ENCODE data around the gene GPR65.

The GPR65 gene

DNA sequence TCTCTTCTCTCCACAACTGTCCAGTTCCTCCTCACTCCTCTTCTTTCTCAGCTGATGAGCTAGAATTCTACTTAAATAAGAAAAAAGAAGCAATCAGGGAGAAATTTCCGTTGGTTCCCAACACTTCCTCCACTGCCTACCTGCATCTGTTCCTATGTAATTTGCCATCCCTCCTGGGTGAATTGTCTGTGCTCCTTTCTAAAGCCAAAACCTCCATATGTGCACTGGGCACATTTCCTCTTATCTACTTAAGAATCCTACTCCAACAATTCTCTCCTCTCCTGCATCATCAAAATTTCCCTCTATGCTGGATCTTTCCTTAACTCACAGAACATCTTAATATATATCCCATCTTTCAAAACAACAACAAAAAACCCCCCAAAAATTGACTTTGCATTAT is 35.2 kb downstream of the GPR65 start:
- DNase-seq (ENCODE audit: low read depth), result no peak

DNA sequence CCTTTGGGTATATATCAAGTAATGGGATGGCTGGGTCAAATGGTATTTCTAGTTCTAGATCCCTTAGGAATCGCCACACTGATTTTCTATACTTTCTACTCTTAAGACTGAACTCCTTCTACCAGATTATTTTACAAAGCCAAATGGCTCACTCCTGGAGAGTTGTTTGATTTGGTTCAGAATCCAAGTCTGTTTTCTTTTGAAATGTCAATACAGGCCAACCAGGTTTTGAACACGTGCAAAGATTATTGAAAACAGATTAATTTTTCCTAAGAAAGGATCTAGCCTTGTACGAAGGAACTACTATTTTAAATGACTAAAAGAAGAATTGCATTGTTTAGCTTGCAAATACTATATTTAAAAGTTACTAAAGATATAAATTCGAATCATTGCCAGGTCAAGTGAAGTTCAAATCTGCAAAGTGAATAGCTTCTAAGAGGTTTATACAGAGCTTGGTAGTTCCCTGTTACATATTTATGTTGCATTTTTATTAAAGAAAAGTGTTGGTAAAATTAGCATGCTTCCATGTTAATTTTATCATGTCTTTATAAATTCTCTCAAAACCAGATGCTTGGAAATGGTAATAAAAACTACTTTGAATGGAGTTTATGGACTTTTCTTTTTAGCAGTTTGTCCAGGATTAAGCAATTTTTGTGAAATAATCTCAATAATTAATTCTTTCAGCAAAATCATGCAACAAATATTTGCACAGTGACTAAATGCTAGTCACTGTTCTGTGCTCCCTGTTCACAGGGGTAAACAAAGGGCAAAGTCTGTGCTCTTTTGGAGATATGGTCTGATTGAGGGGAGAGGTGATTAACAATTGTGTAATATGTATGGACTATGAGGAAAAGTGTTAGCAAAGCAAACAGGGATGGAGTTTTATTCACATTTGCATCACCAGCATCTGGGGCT is 38.9 kb downstream of the GPR65 start:
- DNase-seq (ENCODE audit: low read depth), result no peak

DNA sequence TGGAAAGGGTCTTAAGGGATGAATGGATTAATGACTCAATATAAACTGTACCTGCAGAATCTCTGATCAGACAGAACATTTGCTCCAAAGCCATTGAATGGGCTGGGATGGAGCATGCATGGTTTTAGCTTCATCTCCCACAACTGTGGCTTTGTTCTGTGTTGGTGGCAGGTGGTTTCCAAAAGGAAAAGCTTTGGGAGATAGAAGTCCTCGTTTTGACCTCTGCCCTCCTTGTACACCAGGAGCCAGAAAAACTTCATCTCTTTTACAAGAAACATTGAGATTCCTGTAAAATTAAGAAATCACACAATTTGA is 39.5 kb downstream of the GPR65 start:
- no peak for DNase-seq (ENCODE audit: low read depth)

DNA sequence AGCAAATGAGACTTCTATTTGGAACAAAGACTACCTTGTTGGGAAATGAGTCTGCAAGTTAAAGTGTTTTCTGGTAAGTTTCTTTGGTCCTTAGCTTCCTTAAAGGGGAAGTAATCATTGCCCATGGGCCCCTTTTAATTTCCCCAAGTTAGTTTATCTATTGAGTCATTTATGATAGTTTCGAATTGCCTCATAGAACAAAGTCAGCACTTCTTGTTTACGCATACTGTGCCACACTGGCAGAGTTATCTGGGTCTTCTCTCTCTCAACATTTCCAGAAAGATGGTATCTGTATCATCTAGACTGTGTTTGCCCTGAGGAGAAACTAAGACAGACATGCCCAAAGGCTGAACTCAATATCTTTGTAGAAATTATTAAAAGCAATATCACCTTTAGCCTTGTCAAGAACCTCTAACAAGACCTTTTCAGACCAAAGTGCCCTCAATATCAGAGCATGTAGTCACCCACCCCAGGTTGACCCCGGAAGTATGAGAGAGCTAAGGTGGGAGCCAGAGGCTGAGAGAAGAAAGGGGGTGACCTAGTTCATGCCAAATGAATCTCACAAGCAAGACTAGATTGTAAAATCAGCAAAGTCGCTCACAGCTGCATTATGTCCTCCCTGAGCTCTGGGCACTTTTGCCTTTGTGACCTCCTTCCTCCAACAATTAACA is 40.0 kb downstream of the GPR65 start:
- DNase-seq (ENCODE audit: low read depth), result no peak

DNA sequence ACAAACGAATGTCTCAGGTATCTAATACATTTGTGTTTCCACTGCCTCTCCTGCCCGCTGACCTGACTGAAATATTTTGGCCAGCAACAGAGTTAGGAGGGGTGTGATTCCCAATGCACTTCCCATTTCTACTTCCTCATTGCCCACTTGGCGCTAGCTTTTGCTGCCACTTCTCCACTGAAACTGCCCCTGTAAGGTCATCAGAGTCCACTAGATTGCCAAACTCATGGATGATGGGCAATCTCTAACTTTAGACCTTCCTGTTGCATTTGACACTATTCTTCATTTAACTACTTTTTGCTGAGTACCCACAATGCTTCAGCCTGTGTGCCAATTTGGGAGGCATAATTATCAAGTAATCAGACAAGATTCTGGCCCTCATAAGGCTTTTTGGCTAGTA is 40.8 kb downstream of the GPR65 start:
- DNase-seq (ENCODE audit: low read depth), result no peak

DNA sequence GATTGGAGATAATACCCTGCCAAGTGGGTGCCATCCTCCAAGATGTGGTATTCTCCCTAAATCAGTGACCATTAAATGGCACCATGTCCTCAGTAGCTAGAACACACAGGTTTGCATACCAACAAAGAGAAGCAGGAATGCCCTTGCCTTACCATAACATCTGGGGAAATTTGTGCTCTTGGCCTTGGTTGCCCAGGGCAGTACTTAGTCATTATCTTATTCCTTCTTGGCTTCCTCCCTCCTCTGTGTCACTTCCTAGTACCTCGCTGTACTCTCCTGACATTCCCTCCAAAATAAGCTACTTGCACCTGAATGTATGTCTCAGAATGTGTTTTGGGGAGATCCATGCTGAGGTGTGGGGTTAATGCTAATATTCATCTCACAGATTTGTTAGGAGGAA is 43.4 kb downstream of the GPR65 start:
- no peak for DNase-seq (ENCODE audit: low read depth)

DNA sequence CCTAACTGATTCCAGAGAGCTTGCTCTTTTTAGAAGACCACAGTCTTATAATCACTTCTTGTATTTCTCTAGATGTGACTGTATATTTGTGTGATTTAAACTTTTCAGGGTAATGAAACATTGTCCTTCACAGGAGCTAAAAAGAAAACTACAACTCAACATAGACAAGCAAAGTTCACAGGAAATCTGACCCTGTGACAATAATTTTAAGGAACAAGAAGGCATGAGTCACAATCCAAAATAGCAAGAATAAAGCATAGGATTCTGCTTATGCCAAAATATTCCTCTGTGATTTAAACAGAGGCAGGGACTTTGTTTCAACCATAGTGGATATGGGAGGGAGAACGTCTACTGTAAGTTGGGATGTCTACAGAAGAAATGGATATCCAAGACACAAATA is 44.3 kb downstream of the GPR65 start:
- DNase-seq (ENCODE audit: low read depth), result no peak

DNA sequence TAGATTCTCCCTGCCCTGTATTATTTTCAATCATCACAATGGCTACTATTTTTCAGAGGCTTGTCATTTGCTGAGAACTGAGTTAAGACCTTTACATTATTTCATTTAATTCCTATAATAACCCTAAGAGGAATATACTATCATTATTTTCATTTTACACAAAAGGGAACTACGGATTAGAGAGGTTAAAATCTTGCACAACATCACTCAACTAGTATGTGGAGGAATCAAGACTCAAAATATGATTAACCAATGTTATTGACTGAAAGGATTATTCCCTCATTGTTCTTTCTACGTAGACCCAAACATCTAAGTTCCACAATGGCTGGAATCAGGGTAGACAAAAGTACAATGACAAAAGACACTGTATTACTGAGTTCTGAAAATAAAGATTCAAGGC is 45.0 kb downstream of the GPR65 start:
- no peak for DNase-seq (ENCODE audit: low read depth)

DNA sequence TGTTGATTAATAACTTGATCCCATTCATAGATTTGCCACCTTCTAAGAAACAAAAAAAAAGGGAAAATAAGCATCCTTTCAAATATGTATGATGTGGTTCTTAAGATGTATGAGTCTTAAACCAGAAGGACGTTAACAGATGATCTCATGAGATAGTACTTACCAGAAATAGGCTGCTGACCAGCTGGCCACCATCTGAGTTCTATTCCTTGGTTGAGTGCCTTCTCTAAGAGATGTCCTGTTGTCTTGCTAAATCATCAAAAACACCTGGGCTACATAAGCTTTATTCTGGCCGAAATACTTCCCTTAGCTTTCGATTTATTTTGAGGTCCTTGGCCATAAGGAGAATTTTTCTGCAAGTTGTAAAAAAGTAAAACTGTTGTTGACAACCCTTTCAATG is 55.6 kb downstream of the GPR65 start:
- DNase-seq (ENCODE audit: low read depth), result no peak

DNA sequence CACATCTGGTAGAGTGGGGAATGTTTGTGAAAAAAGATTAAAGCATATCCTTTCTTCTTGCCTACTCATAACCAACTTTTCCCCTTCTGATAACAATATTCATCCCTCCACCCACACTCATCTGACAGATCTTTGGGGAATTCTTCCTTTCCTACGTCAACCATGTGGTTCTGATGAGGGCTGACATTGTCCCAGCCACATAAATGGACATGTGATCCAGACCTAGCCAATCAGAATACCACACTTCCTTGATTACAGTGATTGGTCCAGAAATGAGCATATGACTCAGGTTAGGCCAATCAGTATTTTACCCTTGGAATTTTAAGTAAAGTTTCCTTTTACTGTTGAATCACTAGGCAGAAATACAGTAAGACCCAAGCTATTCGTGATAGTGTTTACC is 58.9 kb downstream of the GPR65 start:
- no peak for DNase-seq (ENCODE audit: low read depth)

Data from GM04503 (cell line).